HPDE6-E6E7 (cell line): Measurements from ENCODE around the gene MRPL10.

Experiments used
- DNase-seq: peaks from one replicate; pipeline ENCODE4 v3.0.0; 2011; ENCODE audit warnings: missing footprints; ENCODE audit errors: extremely low spot score

MRPL10 gene

GRCh38 chr17:47813512-47814031 lies 17.8 kb downstream of the MRPL10 start:
- DNase-seq: no peak

- DNase-seq: no peak
Measured at GRCh38 chr17:47813077-47813476, 18.3 kb downstream of the MRPL10 start.

- no peak for DNase-seq
Measured at GRCh38 chr17:47812146-47812920, 19.0 kb downstream of the MRPL10 start.

GRCh38 chr17:47811709-47812108 lies 19.6 kb downstream of the MRPL10 start:
- DNase-seq: no peak

- DNase-seq: no peak
Measured at GRCh38 chr17:47810901-47811635, 20.3 kb downstream of the MRPL10 start.

GRCh38 chr17:47810200-47810821 lies 21.0 kb downstream of the MRPL10 start:
- peak; percentile 91 for DNase-seq

- DNase-seq: no peak
Measured at GRCh38 chr17:47808830-47809480, 22.4 kb downstream of the MRPL10 start.

GRCh38 chr17:47808036-47808829 lies 23.1 kb downstream of the MRPL10 start:
- DNase-seq: no peak

GRCh38 chr17:47807421-47807820 lies 23.9 kb downstream of the MRPL10 start:
- no peak for DNase-seq

GRCh38 chr17:47806913-47807255 lies 24.5 kb downstream of the MRPL10 start:
- no peak for DNase-seq

- no peak for DNase-seq
Measured at GRCh38 chr17:47806026-47806912, 25.1 kb downstream of the MRPL10 start.

GRCh38 chr17:47804461-47804860 lies 26.9 kb downstream of the MRPL10 start:
- DNase-seq: no peak

- DNase-seq: no peak
Measured at GRCh38 chr17:47803751-47804150, 27.6 kb downstream of the MRPL10 start.

GRCh38 chr17:47803201-47803600 lies 28.1 kb downstream of the MRPL10 start:
- DNase-seq: no peak

- peak; percentile 70 for DNase-seq
Measured at GRCh38 chr17:47802341-47803022, 28.9 kb downstream of the MRPL10 start.

GRCh38 chr17:47801906-47802305 lies 29.4 kb downstream of the MRPL10 start:
- no peak for DNase-seq

- DNase-seq: no peak
Measured at GRCh38 chr17:47801176-47801765, 30.1 kb downstream of the MRPL10 start.

GRCh38 chr17:47800686-47801085 lies 30.7 kb downstream of the MRPL10 start:
- no peak for DNase-seq

GRCh38 chr17:47797797-47798196 lies 33.5 kb downstream of the MRPL10 start:
- DNase-seq: no peak
